Activated B cell treated with CpG ODN at 0.5 μM for 24 hours (primary cell): Measurements from ENCODE around the gene MOG. TPM values are rescaled to one million over a fixed set of nuclear protein-coding genes. Genes with fewer than 3 reads are reported as not detected.

Experiments used
- ATAC-seq: fragments of 200-7000 bp; cut with Tn5 transposase; one replicate; pipeline ENCODE4 v1.10.0; 2021; ENCODE audit warnings: low read depth, mild to moderate bottlenecking, moderate library complexity
- CTCF ChIA-PET: fragments of 350-600 bp; sonication (Branson Sonifier 250); formaldehyde crosslinking; loops from one replicate; lab custom pipeline; 2021; ENCODE audit warnings: antibody characterized with exemption; lab: Charles Lee
- POLR2A ChIA-PET: fragments of 350-600 bp; sonication (Branson Sonifier 250); formaldehyde crosslinking; loops from one replicate; lab custom pipeline; 2021; ENCODE audit warnings: antibody characterized with exemption; lab: Charles Lee
- DNase-seq: peaks from one replicate; pipeline ENCODE4 v3.0.0; 2022
- H3K27ac Mint-ChIP-seq: one replicate; pipeline ENCODE4 v1.8.0; 2020; ENCODE audit warnings: mixed read lengths
- H3K27me3 Mint-ChIP-seq: one replicate; pipeline ENCODE4 v1.8.0; 2021; ENCODE audit warnings: mixed read lengths
- H3K36me3 Mint-ChIP-seq: one replicate; pipeline ENCODE4 v1.8.0; 2021; ENCODE audit warnings: low read depth, mixed read lengths
- H3K4me1 Mint-ChIP-seq: one replicate; pipeline ENCODE4 v1.8.0; 2021; ENCODE audit warnings: mixed read lengths
- H3K4me3 Mint-ChIP-seq: one replicate; pipeline ENCODE4 v1.8.0; 2020; ENCODE audit warnings: mild to moderate bottlenecking, mixed read lengths
- H3K9me3 Mint-ChIP-seq: one replicate; pipeline ENCODE4 v1.8.0; 2020; ENCODE audit warnings: mixed read lengths
- CTCF ChIP-seq: fragments of 200-600 bp; IDR thresholded peaks from one replicate; pipeline ENCODE4 v1.8.0; 2022; ENCODE audit warnings: antibody characterized with exemption, mild to moderate bottlenecking
- intact Hi-C: fragments of 100-400 bp; cut with micrococcal nuclease; formaldehyde crosslinking; loops from one replicate; pipeline ENCODE4 v1.15.1; 2024
- total RNA-seq: library from RNA; stranded (reverse); gene quantifications from 2 replicates; pipeline ENCODE4 v1.2.3, GENCODE V29; 2022

MOG gene
- total RNA-seq, 1 donor from 2014 or later: not detected

GRCh38 chr6:29694637-29695036 lies 37.7 kb downstream of the MOG start:
- CTCF ChIA-PET: no interaction called here
- Mint-ChIP-seq H3K9me3 (peaks cover 4% of the 10 kb centered on the region), H3K4me1 (peaks cover 4% of the 10 kb centered on the region), H3K4me3 (no peak overlapping the region), H3K27ac (no peak overlapping the region), H3K36me3 (peaks cover 2% of the 10 kb centered on the region), H3K27me3 (peaks cover 1% of the 10 kb centered on the region)
- TF ChIP-seq CTCF: no peak
- intact Hi-C loops: no loop called here
- no peak for DNase-seq
- POLR2A ChIA-PET: interaction anchor here (0.7 kb wide), 2 partner anchors 9 to 35 kb away, joined by 3 to 5 read pairs; no protein-coding TSS in a partner anchor
- no peak for ATAC-seq

- H3K27ac Mint-ChIP-seq: no peak overlapping the region
- CTCF ChIA-PET: interaction anchor here (1.3 to 1.9 kb wide), 3 partner anchors 9 to 42 kb away, joined by 4 to 9 read pairs (median 4); no protein-coding TSS in a partner anchor
- TF ChIP-seq CTCF: no peak
Measured at GRCh38 chr6:29696147-29697125, 39.5 kb downstream of the MOG start.

GRCh38 chr6:29702519-29703103 lies 45.7 kb downstream of the MOG start:
- no peaks in the 10 kb centered on the region for H3K36me3 Mint-ChIP-seq
- no peak for ATAC-seq
- no peak for TF ChIP-seq CTCF
- POLR2A ChIA-PET: no interaction called here
- DNase-seq: peak; percentile 31
- no peaks in the 10 kb centered on the region for H3K4me1 Mint-ChIP-seq
- H3K27ac Mint-ChIP-seq: no peak overlapping the region
- H3K9me3 Mint-ChIP-seq: no peaks in the 10 kb centered on the region
- no peak overlapping the region for H3K4me3 Mint-ChIP-seq
- CTCF ChIA-PET: interaction anchor here (1.0 to 1.1 kb wide), 3 partner anchors 36 to 132 kb away, joined by 3 to 9 read pairs (median 3); no protein-coding TSS in a partner anchor
- H3K27me3 Mint-ChIP-seq: peaks cover 31% of the 10 kb centered on the region
- intact Hi-C loops: no loop called here

More at GRCh38 chr6:29696147-29697125, 39.5 kb downstream of the MOG start:
- peak; percentile 42 for ATAC-seq
- Mint-ChIP-seq H3K4me1 (peaks cover 4% of the 10 kb centered on the region), H3K36me3 (peaks cover 2% of the 10 kb centered on the region), H3K27me3 (peaks cover 5% of the 10 kb centered on the region), H3K9me3 (peaks cover 4% of the 10 kb centered on the region), H3K4me3 (no peak overlapping the region)
- intact Hi-C loops: no loop called here
- DNase-seq: no peak
- POLR2A ChIA-PET: interaction anchor here (0.6 to 1.0 kb wide), 3 partner anchors 13 to 46 kb away, joined by 3 to 10 read pairs (median 6); no protein-coding TSS in a partner anchor

- DNase-seq (no peak), ATAC-seq (no peak)
- TF ChIP-seq CTCF: no peak
- H3K9me3 Mint-ChIP-seq: no peaks in the 10 kb centered on the region
- peaks cover 17% of the 10 kb centered on the region for H3K4me1 Mint-ChIP-seq
- H3K4me3 Mint-ChIP-seq: no peak overlapping the region
- CTCF ChIA-PET: interaction anchor here (0.9 to 3.4 kb wide), 7 partner anchors 9 to 129 kb away, joined by 3 to 17 read pairs (median 5); no protein-coding TSS in a partner anchor
- H3K27ac Mint-ChIP-seq: no peak overlapping the region
- H3K27me3 Mint-ChIP-seq: peaks cover 26% of the 10 kb centered on the region
- intact Hi-C loops: loop anchor here (1.0 kb wide), 2 partner anchors 48 to 130 kb away; no protein-coding TSS in a partner anchor
- POLR2A ChIA-PET: no interaction called here
- H3K36me3 Mint-ChIP-seq: no peaks in the 10 kb centered on the region
Measured at GRCh38 chr6:29705389-29706231, 48.7 kb downstream of the MOG start.
